Measurements from ENCODE around the gene RFTN1. TPM values are rescaled to one million over a fixed set of nuclear protein-coding genes. Genes with fewer than 3 reads are reported as not detected.

RFTN1 gene
- total and polyA plus RNA-seq, 2 experiments from 2014 or later, result 3.3 to 7.2 TPM

- DNase-seq (ENCODE audit: low spot score) (no peak), ATAC-seq (no peak)
- Histone ChIP-seq H3K4me3 (no peak overlapping the region), H3K4me2 (no peak overlapping the region), H4K20me1 (replicated peaks; ENCODE audit: insufficient read depth) (peaks cover 6% of the 10 kb centered on the region), H3K27me3 (ENCODE audit: insufficient read depth) (no peaks in the 10 kb centered on the region), H3F3A (replicated peaks; ENCODE audit: low read depth) (no peaks in the 10 kb centered on the region), H3K27ac (ENCODE audit: low read depth) (no peak overlapping the region), H3K36me3 (ENCODE audit: insufficient read depth) (peaks cover 43% of the 10 kb centered on the region), H3K79me2 (replicated peaks; ENCODE audit: insufficient read depth) (peaks cover 7% of the 10 kb centered on the region), H3K4me1 (ENCODE audit: insufficient read depth) (no peaks in the 10 kb centered on the region), H3K9me2 (ENCODE audit: insufficient read depth) (no peaks in the 10 kb centered on the region), H2AFZ (no peak overlapping the region)
- no peaks in the 10 kb centered on the region for H3K9me3 Mint-ChIP-seq
- no peak overlapping the region for H3K27ac Mint-ChIP-seq
- no peak for TF ChIP-seq CREB1 (CRISPR knock-in tag; IDR thresholded peaks at IDR 0.05; ENCODE audit: low read depth)
- TF ChIP-seq NANOG (IDR thresholded peaks at IDR 0.05; ENCODE audit: borderline replicate concordance), result no peak
- TF ChIP-seq REST (IDR thresholded peaks at IDR 0.05; ENCODE audit: unreplicated experiment), result no peak
- TF ChIP-seq, protein P1, sequence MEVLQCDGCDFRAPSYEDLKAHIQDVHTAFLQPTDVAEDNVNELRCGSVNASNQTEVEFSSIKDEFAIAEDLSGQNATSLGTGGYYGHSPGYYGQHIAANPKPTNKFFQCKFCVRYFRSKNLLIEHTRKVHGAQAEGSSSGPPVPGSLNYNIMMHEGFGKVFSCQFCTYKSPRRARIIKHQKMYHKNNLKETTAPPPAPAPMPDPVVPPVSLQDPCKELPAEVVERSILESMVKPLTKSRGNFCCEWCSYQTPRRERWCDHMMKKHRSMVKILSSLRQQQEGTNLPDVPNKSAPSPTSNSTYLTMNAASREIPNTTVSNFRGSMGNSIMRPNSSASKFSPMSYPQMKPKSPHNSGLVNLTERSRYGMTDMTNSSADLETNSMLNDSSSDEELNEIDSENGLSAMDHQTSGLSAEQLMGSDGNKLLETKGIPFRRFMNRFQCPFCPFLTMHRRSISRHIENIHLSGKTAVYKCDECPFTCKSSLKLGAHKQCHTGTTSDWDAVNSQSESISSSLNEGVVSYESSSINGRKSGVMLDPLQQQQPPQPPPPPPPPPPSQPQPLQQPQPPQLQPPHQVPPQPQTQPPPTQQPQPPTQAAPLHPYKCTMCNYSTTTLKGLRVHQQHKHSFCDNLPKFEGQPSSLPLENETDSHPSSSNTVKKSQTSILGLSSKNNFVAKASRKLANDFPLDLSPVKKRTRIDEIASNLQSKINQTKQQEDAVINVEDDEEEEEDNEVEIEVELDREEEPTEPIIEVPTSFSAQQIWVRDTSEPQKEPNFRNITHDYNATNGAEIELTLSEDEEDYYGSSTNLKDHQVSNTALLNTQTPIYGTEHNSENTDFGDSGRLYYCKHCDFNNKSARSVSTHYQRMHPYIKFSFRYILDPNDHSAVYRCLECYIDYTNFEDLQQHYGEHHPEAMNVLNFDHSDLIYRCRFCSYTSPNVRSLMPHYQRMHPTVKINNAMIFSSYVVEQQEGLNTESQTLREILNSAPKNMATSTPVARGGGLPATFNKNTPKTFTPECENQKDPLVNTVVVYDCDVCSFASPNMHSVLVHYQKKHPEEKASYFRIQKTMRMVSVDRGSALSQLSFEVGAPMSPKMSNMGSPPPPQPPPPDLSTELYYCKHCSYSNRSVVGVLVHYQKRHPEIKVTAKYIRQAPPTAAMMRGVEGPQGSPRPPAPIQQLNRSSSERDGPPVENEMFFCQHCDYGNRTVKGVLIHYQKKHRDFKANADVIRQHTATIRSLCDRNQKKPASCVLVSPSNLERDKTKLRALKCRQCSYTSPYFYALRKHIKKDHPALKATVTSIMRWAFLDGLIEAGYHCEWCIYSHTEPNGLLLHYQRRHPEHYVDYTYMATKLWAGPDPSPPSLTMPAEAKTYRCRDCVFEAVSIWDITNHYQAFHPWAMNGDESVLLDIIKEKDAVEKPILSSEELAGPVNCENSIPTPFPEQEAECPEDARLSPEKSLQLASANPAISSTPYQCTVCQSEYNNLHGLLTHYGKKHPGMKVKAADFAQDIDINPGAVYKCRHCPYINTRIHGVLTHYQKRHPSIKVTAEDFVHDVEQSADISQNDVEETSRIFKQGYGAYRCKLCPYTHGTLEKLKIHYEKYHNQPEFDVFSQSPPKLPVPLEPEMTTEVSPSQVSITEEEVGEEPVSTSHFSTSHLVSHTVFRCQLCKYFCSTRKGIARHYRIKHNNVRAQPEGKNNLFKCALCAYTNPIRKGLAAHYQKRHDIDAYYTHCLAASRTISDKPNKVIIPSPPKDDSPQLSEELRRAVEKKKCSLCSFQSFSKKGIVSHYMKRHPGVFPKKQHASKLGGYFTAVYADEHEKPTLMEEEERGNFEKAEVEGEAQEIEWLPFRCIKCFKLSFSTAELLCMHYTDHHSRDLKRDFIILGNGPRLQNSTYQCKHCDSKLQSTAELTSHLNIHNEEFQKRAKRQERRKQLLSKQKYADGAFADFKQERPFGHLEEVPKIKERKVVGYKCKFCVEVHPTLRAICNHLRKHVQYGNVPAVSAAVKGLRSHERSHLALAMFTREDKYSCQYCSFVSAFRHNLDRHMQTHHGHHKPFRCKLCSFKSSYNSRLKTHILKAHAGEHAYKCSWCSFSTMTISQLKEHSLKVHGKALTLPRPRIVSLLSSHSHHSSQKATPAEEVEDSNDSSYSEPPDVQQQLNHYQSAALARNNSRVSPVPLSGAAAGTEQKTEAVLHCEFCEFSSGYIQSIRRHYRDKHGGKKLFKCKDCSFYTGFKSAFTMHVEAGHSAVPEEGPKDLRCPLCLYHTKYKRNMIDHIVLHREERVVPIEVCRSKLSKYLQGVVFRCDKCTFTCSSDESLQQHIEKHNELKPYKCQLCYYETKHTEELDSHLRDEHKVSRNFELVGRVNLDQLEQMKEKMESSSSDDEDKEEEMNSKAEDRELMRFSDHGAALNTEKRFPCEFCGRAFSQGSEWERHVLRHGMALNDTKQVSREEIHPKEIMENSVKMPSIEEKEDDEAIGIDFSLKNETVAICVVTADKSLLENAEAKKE (CRISPR knock-in tag; IDR thresholded peaks at IDR 0.05), result no peak
- TF ChIP-seq, protein P2, sequence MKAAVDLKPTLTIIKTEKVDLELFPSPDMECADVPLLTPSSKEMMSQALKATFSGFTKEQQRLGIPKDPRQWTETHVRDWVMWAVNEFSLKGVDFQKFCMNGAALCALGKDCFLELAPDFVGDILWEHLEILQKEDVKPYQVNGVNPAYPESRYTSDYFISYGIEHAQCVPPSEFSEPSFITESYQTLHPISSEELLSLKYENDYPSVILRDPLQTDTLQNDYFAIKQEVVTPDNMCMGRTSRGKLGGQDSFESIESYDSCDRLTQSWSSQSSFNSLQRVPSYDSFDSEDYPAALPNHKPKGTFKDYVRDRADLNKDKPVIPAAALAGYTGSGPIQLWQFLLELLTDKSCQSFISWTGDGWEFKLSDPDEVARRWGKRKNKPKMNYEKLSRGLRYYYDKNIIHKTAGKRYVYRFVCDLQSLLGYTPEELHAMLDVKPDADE (IDR thresholded peaks at IDR 0.05), result no peak
- TF ChIP-seq EZH2 (IDR thresholded peaks at IDR 0.05; ENCODE audit: low read depth, unreplicated experiment), result no peak
- no peak for TF ChIP-seq POLR2AphosphoS5 (IDR thresholded peaks at IDR 0.05; ENCODE audit: low read depth)
- TF ChIP-seq EZH2phosphoT487 (IDR thresholded peaks at IDR 0.05; ENCODE audit: unreplicated experiment), result no peak
- TF ChIP-seq JUNB (IDR thresholded peaks at IDR 0.05; ENCODE audit: unreplicated experiment), result no peak
- H3K27me3 Mint-ChIP-seq (ENCODE audit: insufficient read depth, low read depth, poor library complexity), result peaks cover 2% of the 10 kb centered on the region
- peaks cover 37% of the 10 kb centered on the region for H3K36me3 Mint-ChIP-seq (ENCODE audit: low read depth)
- H3K4me1 Mint-ChIP-seq, result no peaks in the 10 kb centered on the region
- no peak overlapping the region for H3K4me3 Mint-ChIP-seq
These were observed 239.6 kb downstream of the RFTN1 start for GRCh38 chr3:16273867-16274266.

Measured in GM23338 (cell line).